ENCODE measurements around the gene RPL23.

The RPL23 gene

DNA sequence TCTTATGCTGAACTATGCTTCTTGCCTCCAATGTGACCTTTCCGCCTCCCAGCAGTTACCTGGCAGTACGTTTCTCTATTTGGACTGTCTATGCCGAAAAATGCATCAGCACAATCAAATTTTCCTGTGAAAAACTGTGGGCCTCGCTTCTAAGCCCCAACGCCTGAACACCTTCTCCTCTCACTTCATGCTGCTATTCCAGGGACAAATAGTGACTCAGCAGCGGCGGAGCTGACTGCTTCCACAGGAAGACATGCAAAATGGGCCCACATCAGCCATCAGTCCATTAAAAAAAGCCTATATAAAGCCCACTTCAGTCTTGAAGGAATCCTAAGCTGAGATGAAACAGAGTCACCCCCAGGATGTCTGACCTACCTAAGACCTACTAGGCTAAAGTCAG lies 43.7 kb downstream of the RPL23 start:
- TF ChIP-seq TAF1 (IDR thresholded peaks at IDR 0.05; ENCODE audit: low read depth, low read length) (no peak), POLR2A (IDR thresholded peaks at IDR 0.05; ENCODE audit: low read depth, low read length) (no peak), POU2F2 (IDR thresholded peaks at IDR 0.05; ENCODE audit: low read depth, low read length) (no peak), SPI1 (IDR thresholded peaks at IDR 0.05; ENCODE audit: low read depth, low read length) (no peak), PAX5 (IDR thresholded peaks at IDR 0.05; ENCODE audit: insufficient read depth, low read length, severe bottlenecking) (no peak)
- FAIRE-seq: no peak
- DNase-seq (ENCODE audit: insufficient read length, low spot score): no peak

DNA sequence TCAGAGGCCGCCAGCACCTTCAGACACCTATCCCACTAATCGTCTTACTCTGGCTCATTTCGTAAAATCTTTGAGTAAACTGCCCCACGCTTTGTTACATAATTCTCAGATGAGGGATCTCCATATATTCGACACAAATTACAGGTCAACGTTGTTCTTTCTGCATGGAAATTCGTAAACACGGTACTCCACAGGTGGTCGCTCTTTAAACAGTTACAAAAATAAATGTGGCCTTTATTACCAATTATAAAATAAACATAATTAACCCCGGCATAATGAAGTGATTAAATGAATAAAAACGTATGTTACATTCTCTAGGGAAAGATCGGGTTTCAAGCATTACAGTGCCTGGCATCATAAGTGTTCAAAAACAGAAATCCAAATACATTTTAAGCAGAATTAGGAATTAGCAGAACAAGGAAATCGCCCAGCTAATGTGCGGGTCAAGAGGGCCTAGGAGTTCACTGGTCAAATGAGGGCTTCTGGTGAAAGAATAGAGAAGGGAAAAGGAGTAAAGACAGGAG lies 53.2 kb downstream of the RPL23 start:
- DNase-seq (ENCODE audit: insufficient read length, low spot score) (no peak), FAIRE-seq (no peak)
- TF ChIP-seq POLR2A (IDR thresholded peaks at IDR 0.05; ENCODE audit: low read depth, low read length): 0 out of 2 replicates have a peak, but pooled peaks have one; percentile 13
- no peak for TF ChIP-seq TAF1 (IDR thresholded peaks at IDR 0.05; ENCODE audit: low read depth, low read length)
- no peak for TF ChIP-seq POU2F2 (IDR thresholded peaks at IDR 0.05; ENCODE audit: low read depth, low read length)

DNA sequence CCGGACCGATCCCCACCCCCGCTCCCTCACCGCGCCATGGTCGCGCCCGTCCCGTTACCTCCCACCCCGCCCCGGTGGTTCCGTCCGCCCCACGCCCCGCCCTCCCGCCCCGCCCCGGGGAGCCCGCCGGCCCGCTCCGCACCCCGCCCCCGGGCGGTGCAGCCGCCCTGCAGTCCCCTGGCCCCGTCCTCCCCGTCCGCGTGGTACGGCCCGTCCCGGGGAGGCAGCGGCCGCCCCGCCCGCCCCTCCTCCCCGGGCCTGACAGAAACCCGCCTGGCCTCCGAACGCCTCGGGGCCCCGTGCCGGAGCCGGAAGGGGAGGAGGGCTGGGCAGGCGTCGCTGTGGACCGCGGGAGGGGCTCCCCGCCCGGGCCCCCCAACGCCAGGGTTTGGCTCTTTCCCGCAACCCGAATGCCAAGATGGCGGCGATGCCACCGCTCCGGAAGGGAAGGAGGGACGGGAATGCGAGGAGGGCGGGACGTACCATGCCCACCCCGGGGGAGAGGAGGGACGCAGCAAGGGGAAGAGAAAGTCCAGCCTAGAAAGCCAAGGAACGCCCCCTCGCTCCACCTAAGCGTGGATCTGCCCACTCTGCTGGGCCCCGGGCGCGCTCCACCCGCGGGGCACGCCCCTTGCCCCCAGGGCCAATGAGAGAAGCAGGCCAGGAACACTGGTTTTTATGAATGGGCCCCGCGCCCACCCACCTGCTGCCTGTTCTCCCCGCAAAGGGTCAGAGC lies 53.9 kb downstream of the RPL23 start, which contains the start of gene PIP4K2B:
TSS of gene PIP4K2B (minus strand) at position 56 of the 736 bp plus-strand sequence. CDS start 132 bp downstream, outside the sequence.
- peak; percentile 93 for DNase-seq (ENCODE audit: insufficient read length, low spot score)
- TF ChIP-seq TAF1 (IDR thresholded peaks at IDR 0.05; ENCODE audit: low read depth, low read length) (no peak), POU2F2 (IDR thresholded peaks at IDR 0.05; ENCODE audit: low read depth, low read length) (peak; percentile 70), POLR2AphosphoS5 (IDR thresholded peaks at IDR 0.05; ENCODE audit: low read depth, low read length) (peak; percentile 88), SPI1 (IDR thresholded peaks at IDR 0.05; ENCODE audit: low read depth, low read length) (peak; percentile 33), PAX5 (IDR thresholded peaks at IDR 0.05; ENCODE audit: insufficient read depth, low read length, severe bottlenecking) (no peak), POLR2A (IDR thresholded peaks at IDR 0.05; ENCODE audit: low read depth, low read length) (peak; percentile 80)
- FAIRE-seq: no peak

DNA sequence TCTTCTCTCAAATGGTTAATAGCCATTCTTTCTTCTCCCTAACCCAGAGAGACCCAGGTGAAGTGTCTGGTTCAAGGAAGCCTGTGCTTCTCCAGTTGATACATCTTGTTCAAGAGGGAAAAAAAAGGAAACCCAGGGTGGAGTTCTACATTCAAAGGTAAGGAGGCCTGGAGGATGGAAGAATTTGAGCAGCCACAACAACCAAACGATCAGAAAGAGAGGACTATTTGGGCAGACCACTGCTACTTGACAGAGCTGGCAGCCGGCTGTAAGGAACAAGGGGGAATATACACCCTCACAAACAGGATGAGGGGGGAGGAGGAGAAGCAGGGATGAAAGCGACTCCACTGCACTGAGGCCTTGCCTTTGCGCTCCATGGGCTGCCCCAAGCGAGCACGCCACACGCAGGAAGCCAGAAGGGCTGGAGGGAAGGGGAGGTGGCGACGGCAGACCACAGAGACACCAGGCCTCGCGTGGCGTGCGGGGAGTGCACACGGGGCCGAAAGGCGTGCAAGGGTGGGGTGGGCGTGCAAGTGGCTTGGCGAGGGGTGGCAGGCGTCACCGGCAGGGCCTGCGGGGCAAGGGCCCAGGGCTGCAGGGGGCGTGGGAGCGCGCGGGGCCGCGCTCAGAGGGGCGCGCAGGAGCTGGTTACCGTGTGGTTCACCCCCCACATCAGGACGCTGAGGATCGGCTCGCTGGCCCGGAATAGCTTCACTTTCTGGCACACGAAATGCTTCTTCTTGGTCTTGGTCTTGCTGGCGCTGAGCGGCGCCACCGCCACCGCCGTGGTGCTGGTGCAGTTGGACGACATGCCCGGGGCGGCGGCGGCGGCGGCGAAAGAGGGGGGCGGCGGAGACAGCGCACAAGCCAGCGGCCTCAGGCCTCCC lies 54.7 kb downstream of the RPL23 start:
- DNase-seq (ENCODE audit: insufficient read length, low spot score) (peak; percentile 51), FAIRE-seq (no peak)
- no peak for TF ChIP-seq POU2F2 (IDR thresholded peaks at IDR 0.05; ENCODE audit: low read depth, low read length)
- TF ChIP-seq POLR2A (IDR thresholded peaks at IDR 0.05; ENCODE audit: low read depth, low read length): no peak
- 0 out of 2 replicates have a peak, but pooled peaks have one; percentile 7 for TF ChIP-seq TAF1 (IDR thresholded peaks at IDR 0.05; ENCODE audit: low read depth, low read length)
- no peak for TF ChIP-seq PAX5 (IDR thresholded peaks at IDR 0.05; ENCODE audit: insufficient read depth, low read length, severe bottlenecking)

Measured in GM12891 (cell line).